Ishikawa (cell line): ENCODE results near the gene HAL.

Experiments used
- EGR1 ChIP-seq: IDR thresholded peaks from 2 replicates; pipeline ENCODE4 v1.6.1; 2012
- EP300 ChIP-seq: IDR thresholded peaks from 2 replicates; pipeline ENCODE4 v1.6.1; 2012; ENCODE audit warnings: borderline replicate concordance
- FOXM1 ChIP-seq: IDR thresholded peaks from 2 replicates; pipeline ENCODE4 v1.6.1; 2012; ENCODE audit warnings: low read depth, borderline replicate concordance
- MAX ChIP-seq: IDR thresholded peaks from 2 replicates; pipeline ENCODE4 v1.6.1; 2012
- RAD21 ChIP-seq: IDR thresholded peaks from 2 replicates; pipeline ENCODE4 v1.6.1; 2012; ENCODE audit warnings: low read depth
- TAF1 ChIP-seq: IDR thresholded peaks from 2 replicates; pipeline ENCODE4 v1.6.1; 2012; ENCODE audit warnings: low read depth, mild to moderate bottlenecking
- YY1 ChIP-seq: IDR thresholded peaks from 2 replicates; pipeline ENCODE4 v1.6.1; 2012; ENCODE audit warnings: low read depth
- ZBTB7A ChIP-seq: IDR thresholded peaks from 2 replicates; pipeline ENCODE4 v1.6.1; 2012; ENCODE audit warnings: low read depth

DNA sequence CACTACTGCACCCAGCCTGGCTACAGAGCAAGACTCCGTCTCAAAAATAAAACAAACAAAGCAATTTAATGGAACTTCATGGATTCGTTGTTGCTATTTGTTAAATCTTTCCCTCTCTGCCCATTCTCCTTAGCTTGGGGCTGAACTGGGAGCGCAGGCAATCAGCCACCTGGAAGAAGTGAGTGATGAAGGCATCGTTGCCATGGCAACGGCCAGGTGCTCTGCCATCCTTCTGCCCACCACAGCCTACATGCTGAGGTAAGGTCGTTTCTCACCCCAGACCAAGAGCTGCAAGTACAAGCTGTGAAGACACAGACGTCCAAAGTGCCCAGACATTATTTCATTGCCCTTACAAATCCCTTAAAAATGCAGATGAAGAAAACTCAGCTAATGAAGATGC, 33.9 kb downstream of the HAL start:
- TF ChIP-seq YY1 (no peak), EP300 (no peak), ZBTB7A (no peak), TAF1 (no peak), EGR1 (no peak), FOXM1 (no peak), MAX (no peak), RAD21 (no peak)
